Mucosa of descending colon (tissue), 3 donors: ENCODE measurements around the gene RNF208. TPM values are rescaled to one million over a fixed set of nuclear protein-coding genes. Genes with fewer than 3 reads are reported as not detected.

Experiments
- ATAC-seq: fragments of 200-7000 bp; cut with Tn5 transposase; one replicate; pipeline ENCODE4 v1.9.1; 2020; ENCODE audit warnings: mild to moderate bottlenecking, moderate library complexity
- DNase-seq, 3 donors: peaks; one replicate each; pipeline ENCODE4 v3.0.0-alpha.2; 2020
- H3K36me3 ChIP-seq: fragments of 200-600 bp; one replicate; pipeline ENCODE4 v1.8.0; 2021; ENCODE audit warnings: low read depth, mild to moderate bottlenecking
- H3K4me1 ChIP-seq: fragments of 200-600 bp; one replicate; pipeline ENCODE4 v1.8.0; 2021; ENCODE audit warnings: low read depth, mild to moderate bottlenecking
- H3K4me3 ChIP-seq: fragments of 200-600 bp; one replicate; pipeline ENCODE4 v1.8.0; 2021; ENCODE audit warnings: mild to moderate bottlenecking
- H3K9me3 ChIP-seq: fragments of 200-600 bp; one replicate; pipeline ENCODE4 v1.8.0; 2021; ENCODE audit warnings: mild to moderate bottlenecking
- CTCF ChIP-seq: fragments of 200-600 bp; IDR thresholded peaks from one replicate; pipeline ENCODE4 v1.8.0; 2022; ENCODE audit warnings: antibody characterized with exemption, mild to moderate bottlenecking
- intact Hi-C, 2 donors: fragments of 100-400 bp; cut with DNase I in 1 of 2; cut with micrococcal nuclease in 1 of 2; formaldehyde crosslinking; loops; one replicate each; pipeline versions ENCODE4 v1.11.0 to v1.11.1; 2022; cut with DNase I, micrococcal nuclease
- total RNA-seq, 3 donors: library from RNA; stranded (reverse); fragmentation: NEBNext Ultra II Directional in 2 of 3; extraction: Animal tissue kit (Norgen Biotek cat#: 25700) in 2 of 3; gene quantifications; one replicate each; pipeline versions ENCODE4 v1.2.1 to v1.2.4, GENCODE V29; 2021 to 2023
- donor health status: DM: no; HTN: no; CAD: no; lungs with moderate emphysema.
- donor health status: DM: no; HTN: no; CAD: no.
- donor health status: DM: no; HTN: yes; CAD: no.

Gene RNF208
- total RNA-seq, 3 donors from 2014 or later, result 5.3 to 7.1 (median 5.8) TPM

GRCh38 chr9:137234758-137235423 is 12.9 kb upstream of the RNF208 start:
- DNase-seq (no peak), ATAC-seq (no peak)
- Histone ChIP-seq H3K4me1 (peaks cover 43% of the 10 kb centered on the region), H3K36me3 (no peaks in the 10 kb centered on the region), H3K4me3 (no peak overlapping the region), H3K9me3 (no peaks in the 10 kb centered on the region)
- intact Hi-C loops, result loop anchor here (5.0 kb wide), 1 partner anchor 118 kb away; no protein-coding TSS in a partner anchor
- TF ChIP-seq CTCF, result no peak

GRCh38 chr9:137234055-137234697 is 12.1 kb upstream of the RNF208 start:
- intact Hi-C loops, result no loop called here
- TF ChIP-seq CTCF, result no peak
- no peaks in the 10 kb centered on the region for H3K9me3 ChIP-seq
- no peaks in the 10 kb centered on the region for H3K36me3 ChIP-seq
- DNase-seq (no peak), ATAC-seq (no peak)
- H3K4me3 ChIP-seq, result no peak overlapping the region
- H3K4me1 ChIP-seq, result peaks cover 37% of the 10 kb centered on the region

GRCh38 chr9:137233143-137233980 is 11.3 kb upstream of the RNF208 start:
- DNase-seq (peak in 1 of 3 donors; percentile 26), ATAC-seq (peak; percentile 13)
- H3K4me3 ChIP-seq, result no peak overlapping the region
- peaks cover 34% of the 10 kb centered on the region for H3K4me1 ChIP-seq
- intact Hi-C loops, result no loop called here
- H3K9me3 ChIP-seq, result no peaks in the 10 kb centered on the region
- no peak for TF ChIP-seq CTCF
- no peaks in the 10 kb centered on the region for H3K36me3 ChIP-seq

- Histone ChIP-seq H3K4me3 (no peak overlapping the region), H3K36me3 (no peaks in the 10 kb centered on the region), H3K4me1 (peaks cover 32% of the 10 kb centered on the region), H3K9me3 (no peaks in the 10 kb centered on the region)
- TF ChIP-seq CTCF, result no peak
- ATAC-seq (peak; percentile 21), DNase-seq (peak in 1 of 3 donors; percentile 41)
- intact Hi-C loops, result no loop called here
Observed at GRCh38 chr9:137232510-137232909, 10.5 kb upstream of the RNF208 start.

- Histone ChIP-seq H3K36me3 (no peaks in the 10 kb centered on the region), H3K4me1 (peaks cover 33% of the 10 kb centered on the region), H3K4me3 (no peak overlapping the region), H3K9me3 (no peaks in the 10 kb centered on the region)
- DNase-seq, result no peak
- no peak for ATAC-seq
- intact Hi-C loops, result no loop called here
- TF ChIP-seq CTCF, result no peak
Observed at GRCh38 chr9:137232101-137232500, 10.1 kb upstream of the RNF208 start.
